ENCODE data around the gene ZMYND19. TPM values are rescaled to one million over a fixed set of nuclear protein-coding genes. Genes with fewer than 3 reads are reported as not detected.
"Not testable (repeated sequence)": the region's sequence is repeated elsewhere in the genome, so short reads cannot be mapped to it uniquely, and the experiment has no call there.

The ZMYND19 gene
- polyA plus RNA-seq, 1 donor from 2014 or later: 8.8 TPM

- not testable (repeated sequence) for H3K36me3 Mint-ChIP-seq, H3K9me3 Mint-ChIP-seq, H3K4me1 Mint-ChIP-seq, H3K27me3 Mint-ChIP-seq
- H3K27ac Mint-ChIP-seq: peak overlapping the region in 1 of 3 donors; percentile 73
- peak overlapping the region in 1 of 4 donors; percentile 56 for H3K4me3 Mint-ChIP-seq
Observed at GRCh38 chr9:137568445-137568844, 21.9 kb downstream of the ZMYND19 start.

- H3K4me3 Mint-ChIP-seq: peak overlapping the region in 1 of 4 donors; percentile 37
- peaks cover 0 to 11% (median 8%) of the 10 kb centered on the region in 3 donors for H3K4me1 Mint-ChIP-seq
- H3K9me3 Mint-ChIP-seq: peaks cover 0 to 2% (median 0%) of the 10 kb centered on the region in 3 donors
- H3K36me3 Mint-ChIP-seq: peaks cover 3% of the 10 kb centered on the region
- no peaks in the 10 kb centered on the region for H3K27me3 Mint-ChIP-seq
- no peak overlapping the region for H3K27ac Mint-ChIP-seq
Observed at GRCh38 chr9:137564817-137565411, 25.4 kb downstream of the ZMYND19 start.

DNA sequence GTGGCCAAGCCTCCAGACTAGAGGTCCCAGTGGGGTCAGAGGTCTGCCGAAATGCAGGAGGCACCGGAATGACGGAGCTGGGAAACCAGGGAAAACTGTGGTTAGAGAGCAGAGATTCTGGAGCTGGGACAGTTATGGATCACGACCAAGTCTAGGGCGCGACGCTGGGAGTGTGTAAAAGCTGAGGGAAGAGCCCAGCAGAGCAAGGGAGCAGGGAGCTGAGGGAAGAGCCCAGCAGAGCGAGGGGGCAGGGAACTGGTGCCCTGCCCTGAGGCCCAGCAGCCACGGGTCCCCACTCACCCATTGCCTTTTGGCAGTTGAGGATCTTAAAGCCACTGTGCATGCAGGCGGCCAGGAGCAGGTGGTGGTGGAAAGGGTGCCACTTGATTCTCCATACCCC is 26.2 kb downstream of the ZMYND19 start:
- Mint-ChIP-seq H3K27ac (peak overlapping the region in 1 of 3 donors; percentile 78), H3K36me3 (peaks cover 3% of the 10 kb centered on the region), H3K4me3 (no peak overlapping the region), H3K4me1 (peaks cover 0 to 11% (median 8%) of the 10 kb centered on the region in 3 donors), H3K27me3 (no peaks in the 10 kb centered on the region), H3K9me3 (peaks cover 0 to 2% (median 0%) of the 10 kb centered on the region in 3 donors)

- H3K4me1 Mint-ChIP-seq: peaks cover 0 to 5% (median 0%) of the 10 kb centered on the region in 3 donors
- no peaks in the 10 kb centered on the region for H3K27me3 Mint-ChIP-seq
- H3K4me3 Mint-ChIP-seq: no peak overlapping the region
- peaks cover 5% of the 10 kb centered on the region for H3K36me3 Mint-ChIP-seq
- no peaks in the 10 kb centered on the region for H3K9me3 Mint-ChIP-seq
- no peak overlapping the region for H3K27ac Mint-ChIP-seq
Observed at GRCh38 chr9:137558127-137558526, 32.2 kb downstream of the ZMYND19 start.

DNA sequence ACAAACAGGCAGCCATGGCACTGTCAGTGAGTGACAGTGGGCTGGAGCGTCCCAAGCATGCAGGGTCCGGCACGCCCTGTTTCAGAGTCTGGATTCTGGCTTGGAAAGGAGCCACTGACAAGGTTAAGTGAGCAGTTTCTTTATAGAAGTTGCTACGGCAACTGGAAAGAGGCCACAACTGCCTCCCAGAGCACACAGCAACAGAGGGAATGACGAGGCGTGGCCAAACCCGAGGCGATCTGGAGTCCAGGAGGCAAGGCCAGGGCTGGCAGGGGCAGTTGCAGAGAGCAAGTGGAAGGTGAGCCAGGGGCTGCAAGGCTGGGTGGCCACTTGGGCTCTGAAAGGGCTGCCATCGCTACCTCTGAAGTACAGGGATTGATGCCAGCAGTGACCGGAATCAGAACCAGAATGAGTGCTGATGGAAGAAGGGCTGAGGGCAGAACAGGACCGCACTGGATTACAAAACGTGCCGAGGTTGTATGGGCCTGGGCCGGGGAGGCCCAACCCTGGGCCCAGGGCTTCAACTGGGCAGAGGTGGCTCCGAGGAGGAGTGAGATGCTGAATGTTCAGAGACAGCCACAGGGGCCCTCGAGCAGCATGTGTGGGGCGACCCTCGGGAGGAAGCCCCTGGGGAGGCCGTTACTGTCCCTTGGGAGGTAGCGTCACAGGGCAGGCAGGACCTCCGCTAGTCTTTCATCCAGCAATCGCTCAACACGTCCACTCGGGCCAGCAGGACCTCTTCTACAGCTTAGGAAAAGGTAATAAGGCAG is 34.1 kb downstream of the ZMYND19 start:
- Mint-ChIP-seq H3K27me3 (no peaks in the 10 kb centered on the region), H3K36me3 (peaks cover 2% of the 10 kb centered on the region), H3K27ac (no peak overlapping the region), H3K4me3 (peak overlapping the region in 1 of 4 donors; percentile 26), H3K9me3 (no peaks in the 10 kb centered on the region), H3K4me1 (peaks cover 0 to 9% (median 3%) of the 10 kb centered on the region in 3 donors)

DNA sequence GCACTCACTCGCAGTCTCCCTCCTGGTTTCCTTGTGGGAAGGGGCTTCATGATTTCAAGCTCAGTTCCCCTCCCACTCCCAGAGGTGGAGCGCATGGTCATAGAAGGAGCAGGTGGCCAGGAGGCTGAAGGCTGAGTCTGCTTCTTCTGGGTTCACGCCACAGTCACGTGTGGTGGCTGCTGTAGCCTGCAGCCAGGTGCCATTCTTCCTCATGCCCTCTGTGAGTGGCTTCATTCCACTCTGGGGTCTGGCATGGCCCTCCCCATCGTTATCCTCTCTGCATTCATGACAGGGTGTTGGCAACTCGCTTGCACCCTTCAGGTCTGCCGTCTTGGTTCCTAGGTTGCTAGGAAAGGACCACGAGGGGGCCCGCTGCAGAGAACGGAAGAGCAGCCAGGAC is 35.1 kb downstream of the ZMYND19 start:
- no peaks in the 10 kb centered on the region for H3K9me3 Mint-ChIP-seq
- peak overlapping the region in 1 of 4 donors; percentile 68 for H3K4me3 Mint-ChIP-seq
- peaks cover 2% of the 10 kb centered on the region for H3K36me3 Mint-ChIP-seq
- peaks cover 1 to 10% (median 4%) of the 10 kb centered on the region in 3 donors for H3K4me1 Mint-ChIP-seq
- no peaks in the 10 kb centered on the region for H3K27me3 Mint-ChIP-seq
- H3K27ac Mint-ChIP-seq: peak overlapping the region in 1 of 3 donors; percentile 56

- peak overlapping the region in 1 of 4 donors; percentile 68 for H3K4me3 Mint-ChIP-seq
- peak overlapping the region in 1 of 3 donors; percentile 56 for H3K27ac Mint-ChIP-seq
Observed at GRCh38 chr9:137554349-137554748, 36.0 kb downstream of the ZMYND19 start.

DNA sequence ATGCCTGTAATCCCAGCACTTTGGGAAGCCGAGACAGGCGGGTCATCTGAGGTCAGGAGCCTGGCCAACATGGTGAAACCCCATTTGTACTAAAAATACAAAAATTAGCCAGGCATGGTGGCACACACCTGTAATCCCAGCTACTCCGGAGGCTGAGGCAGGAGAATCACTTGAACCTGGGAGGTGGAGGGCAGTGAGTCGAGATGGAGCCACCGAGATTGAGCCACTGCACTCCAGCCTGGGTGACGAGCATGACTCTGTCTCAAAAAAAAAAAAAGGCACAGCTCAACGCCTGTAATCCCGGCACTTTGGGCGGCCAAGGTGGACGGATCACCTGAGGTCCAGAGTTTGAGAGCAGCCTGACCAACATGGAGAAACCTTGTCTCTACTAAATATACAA is 36.7 kb downstream of the ZMYND19 start:
- not testable (repeated sequence) for H3K9me3 Mint-ChIP-seq, H3K36me3 Mint-ChIP-seq, H3K27me3 Mint-ChIP-seq
- H3K4me1 Mint-ChIP-seq: peaks cover 9 to 16% (median 13%) of the 10 kb centered on the region in 3 donors
- peak overlapping the region in 1 of 3 donors; percentile 56 for H3K27ac Mint-ChIP-seq
- H3K4me3 Mint-ChIP-seq: peak overlapping the region in 2 of 4 donors; percentile 24 to 87

More at GRCh38 chr9:137554349-137554748, 36.0 kb downstream of the ZMYND19 start:
- Mint-ChIP-seq H3K9me3 (no peaks in the 10 kb centered on the region), H3K36me3 (peaks cover 2% of the 10 kb centered on the region), H3K27me3 (no peaks in the 10 kb centered on the region), H3K4me1 (peaks cover 9 to 16% (median 11%) of the 10 kb centered on the region in 3 donors)

DNA sequence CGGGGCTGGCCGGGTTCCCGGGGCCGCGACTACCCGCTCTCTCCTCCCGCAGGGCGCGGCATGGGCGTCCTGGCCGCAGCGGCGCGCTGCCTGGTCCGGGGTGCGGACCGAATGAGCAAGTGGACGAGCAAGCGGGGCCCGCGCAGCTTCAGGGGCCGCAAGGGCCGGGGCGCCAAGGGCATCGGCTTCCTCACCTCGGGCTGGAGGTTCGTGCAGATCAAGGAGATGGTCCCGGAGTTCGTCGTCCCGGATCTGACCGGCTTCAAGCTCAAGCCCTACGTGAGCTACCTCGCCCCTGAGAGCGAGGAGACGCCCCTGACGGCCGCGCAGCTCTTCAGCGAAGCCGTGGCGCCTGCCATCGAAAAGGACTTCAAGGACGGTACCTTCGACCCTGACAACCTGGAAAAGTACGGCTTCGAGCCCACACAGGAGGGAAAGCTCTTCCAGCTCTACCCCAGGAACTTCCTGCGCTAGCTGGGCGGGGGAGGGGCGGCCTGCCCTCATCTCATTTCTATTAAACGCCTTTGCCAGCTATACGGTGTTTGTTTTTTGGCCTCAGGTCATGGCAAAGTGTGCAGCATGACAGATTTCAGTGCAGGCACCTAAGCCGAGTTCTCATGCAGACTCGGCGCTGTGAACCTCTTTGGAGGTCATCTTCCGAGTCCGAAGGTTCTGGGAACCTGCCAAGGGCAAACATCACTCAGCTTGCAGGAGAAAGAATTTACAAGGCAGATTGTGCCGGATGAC is 38.1 kb downstream of the ZMYND19 start:
- peaks cover 12 to 16% (median 15%) of the 10 kb centered on the region in 3 donors for H3K4me1 Mint-ChIP-seq
- no peaks in the 10 kb centered on the region for H3K27me3 Mint-ChIP-seq
- H3K27ac Mint-ChIP-seq: peak overlapping the region; percentile 67 to 89 (median 81)
- no peaks in the 10 kb centered on the region for H3K9me3 Mint-ChIP-seq
- no peaks in the 10 kb centered on the region for H3K36me3 Mint-ChIP-seq
- peak overlapping the region; percentile 78 to 93 (median 88) for H3K4me3 Mint-ChIP-seq

DNA sequence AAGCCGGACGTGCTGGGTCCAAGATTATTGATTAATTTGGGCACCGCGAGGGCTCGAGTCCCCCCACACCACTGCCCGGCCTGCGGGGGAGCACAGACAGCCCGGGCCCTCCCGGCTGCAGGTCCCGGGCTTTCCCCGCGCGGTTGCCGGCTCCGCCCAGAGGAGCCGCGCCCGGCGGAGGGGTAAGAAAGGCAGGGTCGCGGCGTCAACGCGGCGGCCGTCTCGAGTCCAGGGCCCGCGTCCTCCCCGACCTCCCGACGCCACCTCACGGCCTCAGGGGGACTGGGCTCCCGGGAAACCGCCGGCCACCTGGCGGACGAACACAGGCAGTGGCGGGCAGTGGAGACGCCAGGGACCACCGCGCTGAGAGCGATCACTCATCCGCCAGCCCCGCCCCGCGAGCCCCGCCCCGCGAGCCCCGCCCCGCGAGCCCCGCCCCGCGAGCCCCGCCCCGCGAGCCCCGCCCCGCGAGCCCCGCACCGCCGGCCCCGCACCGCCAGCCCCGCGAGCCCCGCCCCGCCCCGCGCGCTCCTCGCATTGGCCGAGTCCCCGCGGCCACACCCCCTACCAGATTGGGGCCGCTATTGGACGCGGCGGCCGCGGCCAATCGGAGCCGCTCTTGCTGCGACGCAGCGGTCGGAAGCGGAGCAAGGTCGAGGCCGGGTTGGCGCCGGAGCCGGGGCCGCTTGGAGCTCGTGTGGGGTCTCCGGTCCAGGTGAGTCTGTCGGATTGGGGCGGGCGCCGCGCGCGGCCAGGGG is 38.9 kb downstream of the ZMYND19 start, which contains the start of gene MRPL41:
MRPL41 (plus strand) TSS at position 616 of the 758 bp plus-strand sequence. CDS start 203 bp downstream, outside the sequence.
- no peaks in the 10 kb centered on the region for H3K36me3 Mint-ChIP-seq
- H3K4me1 Mint-ChIP-seq: peaks cover 12 to 16% (median 15%) of the 10 kb centered on the region in 3 donors
- H3K4me3 Mint-ChIP-seq: peak within 1 kb of the TSS; percentile 78 to 93 (median 88)
- H3K9me3 Mint-ChIP-seq: no peaks in the 10 kb centered on the region
- H3K27me3 Mint-ChIP-seq: no peaks in the 10 kb centered on the region
- H3K27ac Mint-ChIP-seq: peak within 1 kb of the TSS; percentile 67 to 89 (median 81)

DNA sequence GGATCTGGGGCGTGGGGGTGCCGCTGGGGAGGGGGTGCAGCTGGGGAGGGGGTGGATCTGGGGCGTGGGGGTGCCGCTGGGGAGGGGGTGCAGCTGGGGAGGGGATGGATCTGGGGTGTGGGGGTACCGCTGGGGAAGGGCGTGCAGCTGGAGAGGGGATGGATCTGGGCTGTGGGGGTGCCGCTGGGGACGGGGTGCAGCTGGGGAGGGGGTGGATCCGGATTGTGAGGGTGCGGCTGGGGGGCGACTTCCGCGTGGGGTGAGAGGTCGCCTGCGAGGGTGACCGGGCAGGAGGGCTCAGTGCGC is 39.4 kb downstream of the ZMYND19 start:
- Mint-ChIP-seq H3K4me3 (peak overlapping the region; percentile 22 to 87 (median 74)), H3K4me1 (peaks cover 13 to 18% (median 16%) of the 10 kb centered on the region in 3 donors)
- not testable (repeated sequence) for H3K9me3 Mint-ChIP-seq, H3K27me3 Mint-ChIP-seq, H3K36me3 Mint-ChIP-seq, H3K27ac Mint-ChIP-seq

- Mint-ChIP-seq H3K4me1 (peaks cover 16 to 19% (median 17%) of the 10 kb centered on the region in 3 donors), H3K27me3 (no peaks in the 10 kb centered on the region), H3K4me3 (peak within 1 kb of the TSS; percentile 89 to 96 (median 94)), H3K27ac (peak within 1 kb of the TSS; percentile 60 to 94 (median 85)), H3K9me3 (no peaks in the 10 kb centered on the region), H3K36me3 (peaks cover 3% of the 10 kb centered on the region)
Observed at GRCh38 chr9:137550231-137550621, 40.1 kb downstream of the ZMYND19 start, which contains the start of gene PNPLA7. TSS of gene PNPLA7 (minus strand) at chr9:137550402. CDS start at chr9:137550197, 205 bp downstream.

- Mint-ChIP-seq H3K4me1 (peaks cover 16 to 19% (median 17%) of the 10 kb centered on the region in 3 donors), H3K4me3 (peak overlapping the region in 3 of 4 donors; percentile 74 to 81 (median 77)), H3K27me3 (no peaks in the 10 kb centered on the region), H3K27ac (peak overlapping the region in 1 of 3 donors; percentile 62), H3K36me3 (peaks cover 3% of the 10 kb centered on the region), H3K9me3 (no peaks in the 10 kb centered on the region)
Observed at GRCh38 chr9:137547687-137548543, 42.4 kb downstream of the ZMYND19 start.
